ENCODE data around the gene TOM1L1.
"Not testable (repeated sequence)": the region's sequence is repeated elsewhere in the genome, so short reads cannot be mapped to it uniquely, and the experiment has no call there.

TOM1L1 gene

GRCh38 chr17:54867634-54868033 lies 33.0 kb upstream of the TOM1L1 start:
- no peaks in the 10 kb centered on the region for H3K4me1 ChIP-seq (ENCODE audit: control insufficient read depth in 2 of 2, insufficient read depth in 1 of 2, low read depth in 1 of 2, low read length in 2 of 2)
- no peak overlapping the region for H3K4me2 ChIP-seq (ENCODE audit: insufficient read depth, low read length, poor library complexity, severe bottlenecking)
- no peak overlapping the region for H2BK5ac ChIP-seq (ENCODE audit: low read length)
- no peak overlapping the region for H3K23ac ChIP-seq (ENCODE audit: low read depth, low read length, poor library complexity)
- no peak overlapping the region for H2AFZ ChIP-seq (ENCODE audit: low read length)
- no peak overlapping the region for H2AK5ac ChIP-seq (ENCODE audit: low read depth, low read length)
- no peak overlapping the region for H2BK15ac ChIP-seq (ENCODE audit: low read length)
- H4K91ac ChIP-seq (ENCODE audit: low read depth, low read length, poor library complexity) = no peak overlapping the region
- no peak overlapping the region for H2BK12ac ChIP-seq (ENCODE audit: low read length)
- H3K4ac ChIP-seq (ENCODE audit: low read length) = no peak overlapping the region
- H3K79me1 ChIP-seq (ENCODE audit: low read depth, low read length) = no peaks in the 10 kb centered on the region
- no CpG with 5 or more reads among the region's 2 CpGs for WGBS, 2 donors (ENCODE audit: extremely low coverage in 2 of 2, insufficient read length in 2 of 2, insufficient replicate concordance in 1 of 2)
- H3K9ac ChIP-seq (ENCODE audit: low read depth, low read length, poor library complexity) = no peak overlapping the region
- H3K27me3 ChIP-seq (ENCODE audit: control insufficient read depth in 3 of 3, insufficient read depth in 3 of 3, low read depth in 1 of 3, low read length in 3 of 3) = no peaks in the 10 kb centered on the region
- no peak overlapping the region for H2BK120ac ChIP-seq (ENCODE audit: low read depth, low read length)
- no peak overlapping the region for H3K14ac ChIP-seq (ENCODE audit: low read length)
- no peak overlapping the region for H3K27ac ChIP-seq (replicated peaks; ENCODE audit: low read length)
- H3K9me3 ChIP-seq (replicated peaks in 1 of 2; ENCODE audit: control insufficient read depth in 2 of 2, insufficient read depth in 1 of 2, low read depth in 1 of 2, low read length in 2 of 2) = no peaks in the 10 kb centered on the region
- H3K36me3 ChIP-seq (replicated peaks in 1 of 2; ENCODE audit: control insufficient read depth in 2 of 2, insufficient read depth in 2 of 2, low read length in 2 of 2) = no peaks in the 10 kb centered on the region
- no peak overlapping the region for H3K4me3 ChIP-seq (ENCODE audit: low read length in 2 of 2)
- H3K18ac ChIP-seq (ENCODE audit: low read length) = no peak overlapping the region
- H4K8ac ChIP-seq (ENCODE audit: low read depth, low read length) = no peak overlapping the region
- no peak for DNase-seq (ENCODE audit: low spot score)

GRCh38 chr17:54870671-54871175 lies 29.9 kb upstream of the TOM1L1 start:
- Histone ChIP-seq H3K4me2 (ENCODE audit: insufficient read depth, low read length, poor library complexity, severe bottlenecking) (no peak overlapping the region), H3K9me3 (replicated peaks in 1 of 2; ENCODE audit: control insufficient read depth in 2 of 2, insufficient read depth in 1 of 2, low read depth in 1 of 2, low read length in 2 of 2) (no peaks in the 10 kb centered on the region), H4K91ac (ENCODE audit: low read depth, low read length, poor library complexity) (no peak overlapping the region), H3K9ac (ENCODE audit: low read depth, low read length, poor library complexity) (no peak overlapping the region), H3K79me1 (ENCODE audit: low read depth, low read length) (no peaks in the 10 kb centered on the region), H3K27ac (replicated peaks; ENCODE audit: low read length) (no peak overlapping the region), H2AFZ (ENCODE audit: low read length) (no peak overlapping the region), H3K36me3 (replicated peaks in 1 of 2; ENCODE audit: control insufficient read depth in 2 of 2, insufficient read depth in 2 of 2, low read length in 2 of 2) (no peaks in the 10 kb centered on the region), H2BK5ac (ENCODE audit: low read length) (no peak overlapping the region), H3K4me3 (ENCODE audit: low read length in 2 of 2) (no peak overlapping the region), H2BK15ac (ENCODE audit: low read length) (no peak overlapping the region), H3K4ac (ENCODE audit: low read length) (no peak overlapping the region), H3K23ac (ENCODE audit: low read depth, low read length, poor library complexity) (no peak overlapping the region), H3K4me1 (ENCODE audit: control insufficient read depth in 2 of 2, insufficient read depth in 1 of 2, low read depth in 1 of 2, low read length in 2 of 2) (no peaks in the 10 kb centered on the region), H3K18ac (ENCODE audit: low read length) (no peak overlapping the region), H4K8ac (ENCODE audit: low read depth, low read length) (no peak overlapping the region), H2BK12ac (ENCODE audit: low read length) (no peak overlapping the region), H2AK5ac (ENCODE audit: low read depth, low read length) (no peak overlapping the region), H3K27me3 (ENCODE audit: control insufficient read depth in 3 of 3, insufficient read depth in 3 of 3, low read depth in 1 of 3, low read length in 3 of 3) (no peaks in the 10 kb centered on the region), H2BK120ac (ENCODE audit: low read depth, low read length) (no peak overlapping the region), H3K14ac (ENCODE audit: low read length) (no peak overlapping the region)
- WGBS, 2 donors (ENCODE audit: extremely low coverage in 2 of 2, insufficient read length in 2 of 2, insufficient replicate concordance in 1 of 2) = no CpG with 5 or more reads among the region's 1 CpG
- no peak for DNase-seq (ENCODE audit: low spot score)

- H2BK15ac ChIP-seq (ENCODE audit: low read length); H3K79me1 ChIP-seq (ENCODE audit: low read depth, low read length); H2BK120ac ChIP-seq (ENCODE audit: low read depth, low read length); H2BK12ac ChIP-seq (ENCODE audit: low read length); H3K4ac ChIP-seq (ENCODE audit: low read length); H3K18ac ChIP-seq (ENCODE audit: low read length); H2BK5ac ChIP-seq (ENCODE audit: low read length); H3K14ac ChIP-seq (ENCODE audit: low read length); H3K9ac ChIP-seq (ENCODE audit: low read depth, low read length, poor library complexity); H4K8ac ChIP-seq (ENCODE audit: low read depth, low read length); H2AK5ac ChIP-seq (ENCODE audit: low read depth, low read length); H3K4me3 ChIP-seq (ENCODE audit: low read length in 2 of 2); H3K9me3 ChIP-seq (replicated peaks in 1 of 2; ENCODE audit: control insufficient read depth in 2 of 2, insufficient read depth in 1 of 2, low read depth in 1 of 2, low read length in 2 of 2); H3K4me1 ChIP-seq (ENCODE audit: control insufficient read depth in 2 of 2, insufficient read depth in 1 of 2, low read depth in 1 of 2, low read length in 2 of 2); H3K27ac ChIP-seq (replicated peaks; ENCODE audit: low read length); H3K23ac ChIP-seq (ENCODE audit: low read depth, low read length, poor library complexity); H3K36me3 ChIP-seq (replicated peaks in 1 of 2; ENCODE audit: control insufficient read depth in 2 of 2, insufficient read depth in 2 of 2, low read length in 2 of 2); H3K4me2 ChIP-seq (ENCODE audit: insufficient read depth, low read length, poor library complexity, severe bottlenecking); H3K27me3 ChIP-seq (ENCODE audit: control insufficient read depth in 3 of 3, insufficient read depth in 3 of 3, low read depth in 1 of 3, low read length in 3 of 3); DNase-seq (ENCODE audit: low spot score); H2AFZ ChIP-seq (ENCODE audit: low read length); H4K91ac ChIP-seq (ENCODE audit: low read depth, low read length, poor library complexity): not testable (repeated sequence)
- no CpG with 5 or more reads among the region's 2 CpGs for WGBS, 2 donors (ENCODE audit: extremely low coverage in 2 of 2, insufficient read length in 2 of 2, insufficient replicate concordance in 1 of 2)
These were observed 24.7 kb upstream of the TOM1L1 start for GRCh38 chr17:54875906-54876305.

- no peak overlapping the region for H2BK5ac ChIP-seq (ENCODE audit: low read length)
- H3K27ac ChIP-seq (replicated peaks; ENCODE audit: low read length) = no peak overlapping the region
- H3K36me3 ChIP-seq (replicated peaks in 1 of 2; ENCODE audit: control insufficient read depth in 2 of 2, insufficient read depth in 2 of 2, low read length in 2 of 2) = no peaks in the 10 kb centered on the region
- H3K9ac ChIP-seq (ENCODE audit: low read depth, low read length, poor library complexity) = no peak overlapping the region
- no peak overlapping the region for H3K14ac ChIP-seq (ENCODE audit: low read length)
- H3K18ac ChIP-seq (ENCODE audit: low read length) = no peak overlapping the region
- H2AK5ac ChIP-seq (ENCODE audit: low read depth, low read length) = peak overlapping the region; percentile 46
- no peak overlapping the region for H3K4ac ChIP-seq (ENCODE audit: low read length)
- no peaks in the 10 kb centered on the region for H3K9me3 ChIP-seq (replicated peaks in 1 of 2; ENCODE audit: control insufficient read depth in 2 of 2, insufficient read depth in 1 of 2, low read depth in 1 of 2, low read length in 2 of 2)
- no peak overlapping the region for H2BK12ac ChIP-seq (ENCODE audit: low read length)
- no peak overlapping the region for H3K4me2 ChIP-seq (ENCODE audit: insufficient read depth, low read length, poor library complexity, severe bottlenecking)
- H4K8ac ChIP-seq (ENCODE audit: low read depth, low read length) = no peak overlapping the region
- H3K79me1 ChIP-seq (ENCODE audit: low read depth, low read length) = no peaks in the 10 kb centered on the region
- no peak overlapping the region for H2BK120ac ChIP-seq (ENCODE audit: low read depth, low read length)
- no peaks in the 10 kb centered on the region for H3K27me3 ChIP-seq (ENCODE audit: control insufficient read depth in 3 of 3, insufficient read depth in 3 of 3, low read depth in 1 of 3, low read length in 3 of 3)
- H3K4me1 ChIP-seq (ENCODE audit: control insufficient read depth in 2 of 2, insufficient read depth in 1 of 2, low read depth in 1 of 2, low read length in 2 of 2) = no peaks in the 10 kb centered on the region
- no peak overlapping the region for H3K4me3 ChIP-seq (ENCODE audit: low read length in 2 of 2)
- WGBS, 2 donors (ENCODE audit: extremely low coverage in 2 of 2, insufficient read length in 2 of 2, insufficient replicate concordance in 1 of 2) = no CpG with 5 or more reads among the region's 6 CpGs
- DNase-seq (ENCODE audit: low spot score) = no peak
- H4K91ac ChIP-seq (ENCODE audit: low read depth, low read length, poor library complexity) = no peak overlapping the region
- no peak overlapping the region for H3K23ac ChIP-seq (ENCODE audit: low read depth, low read length, poor library complexity)
- no peak overlapping the region for H2AFZ ChIP-seq (ENCODE audit: low read length)
- no peak overlapping the region for H2BK15ac ChIP-seq (ENCODE audit: low read length)
These were observed 23.9 kb upstream of the TOM1L1 start for GRCh38 chr17:54876656-54877195.

Data from neuronal stem cell (in vitro differentiated cells).